Measurements from ENCODE around the gene TBC1D24.
"Not testable (repeated sequence)": the region's sequence is repeated elsewhere in the genome, so short reads cannot be mapped to it uniquely, and the experiment has no call there.

The TBC1D24 gene

DNA sequence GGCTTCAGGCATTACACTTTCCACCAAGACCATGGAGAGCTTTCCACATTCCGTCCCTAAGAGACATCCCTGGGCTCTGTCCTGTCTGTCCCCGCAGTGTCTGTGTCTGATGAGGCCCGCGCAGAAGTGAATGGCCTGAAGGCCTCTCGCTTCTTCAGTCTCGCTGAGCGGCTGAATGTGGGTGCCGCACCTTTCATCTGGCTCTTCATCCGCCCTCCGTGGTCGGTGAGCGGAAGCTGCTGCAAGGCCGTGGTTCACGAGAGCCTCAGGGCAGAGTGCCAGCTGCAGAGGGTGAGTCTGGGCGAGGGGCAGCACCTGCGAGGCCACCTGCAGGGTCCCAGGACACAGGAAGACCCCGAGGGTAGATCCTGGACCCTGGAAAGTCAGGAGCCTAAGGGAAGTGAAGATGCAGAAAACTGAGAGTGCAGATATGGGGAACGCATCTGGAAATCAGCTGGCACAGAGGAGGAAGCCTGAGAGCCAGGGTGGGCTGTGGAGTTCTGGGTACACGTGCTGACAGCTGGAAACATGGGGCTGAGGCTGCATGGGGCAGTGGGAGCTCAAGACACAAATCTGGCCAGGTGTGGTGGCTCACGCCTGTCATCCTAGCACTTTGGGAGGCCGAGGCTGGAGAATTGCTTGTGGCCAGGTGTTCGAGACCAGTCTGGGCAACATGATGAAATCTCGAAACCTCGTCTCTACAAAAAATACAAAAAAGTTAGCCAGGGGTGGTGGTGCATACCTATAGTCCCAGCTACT, 37.7 kb upstream of the TBC1D24 start:
- Mint-ChIP-seq H3K4me1 (peaks cover 43% of the 10 kb centered on the region), H3K9me3 (no peaks in the 10 kb centered on the region), H3K36me3 (peaks cover 66% of the 10 kb centered on the region), H3K27ac (peak overlapping the region; percentile 55), H3K27me3 (no peaks in the 10 kb centered on the region), H3K4me3 (no peak overlapping the region)
- CTCF ChIA-PET: no interaction called here
- no peak for DNase-seq

GRCh38 chr16:2438121-2438520, 36.8 kb upstream of the TBC1D24 start:
- no peak for DNase-seq
- CTCF ChIA-PET: interaction anchor here (3.1 kb wide), 1 partner anchor 9 kb away, joined by 10 read pairs; the partner anchor contains the start of gene CCNF
- H3K4me3 Mint-ChIP-seq: no peak overlapping the region
- no peak overlapping the region for H3K27ac Mint-ChIP-seq
- peaks cover 61% of the 10 kb centered on the region for H3K36me3 Mint-ChIP-seq
- peaks cover 34% of the 10 kb centered on the region for H3K4me1 Mint-ChIP-seq
- H3K27me3 Mint-ChIP-seq: no peaks in the 10 kb centered on the region
- no peaks in the 10 kb centered on the region for H3K9me3 Mint-ChIP-seq

- peak overlapping the region; percentile 79 for H3K27ac Mint-ChIP-seq
- CTCF ChIA-PET: interaction anchor here (3.1 kb wide), 1 partner anchor 10 kb away, joined by 10 read pairs; the partner anchor contains the start of gene CCNF
These were observed 35.3 kb upstream of the TBC1D24 start for GRCh38 chr16:2439598-2439997.

GRCh38 chr16:2441143-2441804, 33.7 kb upstream of the TBC1D24 start:
- Mint-ChIP-seq H3K4me1 (peaks cover 27% of the 10 kb centered on the region), H3K36me3 (peaks cover 57% of the 10 kb centered on the region), H3K27ac (peak overlapping the region; percentile 37)
- peak; percentile 33 for DNase-seq
- H3K4me3 Mint-ChIP-seq, H3K27me3 Mint-ChIP-seq, H3K9me3 Mint-ChIP-seq: not testable (repeated sequence)
- CTCF ChIA-PET: interaction anchor here (1.0 to 3.1 kb wide), 3 partner anchors 12 to 246 kb away, joined by 3 to 10 read pairs (median 4); partner anchors contain the start of gene CCNF

More at GRCh38 chr16:2439598-2439997, 35.3 kb upstream of the TBC1D24 start:
- Mint-ChIP-seq H3K36me3 (peaks cover 61% of the 10 kb centered on the region), H3K9me3 (no peaks in the 10 kb centered on the region), H3K4me1 (peaks cover 30% of the 10 kb centered on the region), H3K27me3 (no peaks in the 10 kb centered on the region), H3K4me3 (no peak overlapping the region)
- no peak for DNase-seq

DNA sequence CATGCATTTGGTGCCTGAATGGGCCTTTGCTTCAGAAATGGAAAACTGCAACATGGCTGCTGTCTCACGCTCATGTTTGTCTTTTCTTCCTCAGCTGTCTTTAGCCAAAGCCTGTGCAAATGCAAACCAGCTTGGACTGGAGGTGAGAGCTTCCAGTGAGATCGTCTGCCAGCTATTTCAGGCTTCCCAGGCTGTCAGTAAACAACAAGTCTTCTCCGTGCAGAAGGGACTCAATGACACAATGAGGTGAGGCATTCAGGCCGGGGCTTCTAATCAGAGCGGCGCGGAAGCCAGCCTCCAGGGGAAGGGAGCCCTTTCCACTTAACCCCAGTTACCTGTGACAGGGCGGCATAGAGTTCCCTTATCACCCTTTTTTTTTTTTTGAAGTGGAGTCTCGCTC, 31.4 kb upstream of the TBC1D24 start:
- CTCF ChIA-PET: interaction anchor here (1.3 to 2.0 kb wide), 3 partner anchors 13 to 57 kb away, joined by 3 to 4 read pairs (median 4); no protein-coding TSS in a partner anchor
- Mint-ChIP-seq H3K4me1 (peaks cover 20% of the 10 kb centered on the region), H3K27ac (no peak overlapping the region), H3K36me3 (peaks cover 50% of the 10 kb centered on the region), H3K4me3 (no peak overlapping the region), H3K27me3 (no peaks in the 10 kb centered on the region), H3K9me3 (no peaks in the 10 kb centered on the region)
- DNase-seq: no peak

DNA sequence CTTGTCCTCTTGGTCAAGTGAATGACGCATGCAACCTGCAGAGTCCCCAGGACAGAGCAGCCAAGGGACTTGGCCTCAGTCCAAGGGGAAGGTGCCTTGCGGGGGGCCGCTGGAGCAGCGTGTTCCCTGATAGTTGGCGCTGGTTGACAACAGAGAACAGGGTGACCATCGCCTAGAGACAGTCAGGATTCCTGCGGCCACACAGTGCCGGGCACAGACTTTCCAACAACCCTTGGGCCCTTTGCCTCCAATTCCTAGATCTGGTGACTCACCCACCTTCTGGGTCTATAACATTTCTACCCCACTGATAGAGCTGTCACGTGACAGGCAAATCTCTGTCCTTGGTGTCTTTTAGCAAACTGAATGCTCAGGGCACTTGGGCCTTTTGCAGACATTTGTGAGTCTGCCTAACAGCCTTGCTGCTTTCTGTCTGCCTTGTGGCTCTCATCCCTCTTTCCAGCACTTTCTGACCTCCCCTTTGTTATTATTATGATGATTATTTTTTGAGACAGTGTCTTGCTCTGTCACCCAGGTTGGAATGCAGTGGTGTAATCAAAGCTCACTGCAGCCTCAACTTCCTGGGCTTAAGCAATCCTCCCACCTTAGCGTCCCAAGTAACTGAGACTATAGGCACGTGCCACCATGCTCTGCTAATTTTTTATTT, 26.9 kb upstream of the TBC1D24 start:
- Mint-ChIP-seq H3K9me3 (no peaks in the 10 kb centered on the region), H3K27me3 (no peaks in the 10 kb centered on the region), H3K4me3 (no peak overlapping the region), H3K36me3 (peaks cover 60% of the 10 kb centered on the region), H3K4me1 (no peaks in the 10 kb centered on the region), H3K27ac (no peak overlapping the region)
- CTCF ChIA-PET: no interaction called here
- DNase-seq: no peak

- CTCF ChIA-PET: no interaction called here
- DNase-seq: no peak
- no peak overlapping the region for H3K4me3 Mint-ChIP-seq
- H3K27me3 Mint-ChIP-seq: no peaks in the 10 kb centered on the region
- H3K27ac Mint-ChIP-seq: no peak overlapping the region
- peaks cover 63% of the 10 kb centered on the region for H3K36me3 Mint-ChIP-seq
- H3K9me3 Mint-ChIP-seq: no peaks in the 10 kb centered on the region
- no peaks in the 10 kb centered on the region for H3K4me1 Mint-ChIP-seq
These were observed 25.8 kb upstream of the TBC1D24 start for GRCh38 chr16:2449118-2449517.

GRCh38 chr16:2450535-2450934, 24.4 kb upstream of the TBC1D24 start:
- no peaks in the 10 kb centered on the region for H3K4me1 Mint-ChIP-seq
- no peak for DNase-seq
- H3K4me3 Mint-ChIP-seq: no peak overlapping the region
- H3K27me3 Mint-ChIP-seq: no peaks in the 10 kb centered on the region
- CTCF ChIA-PET: interaction anchor here (0.6 to 1.0 kb wide), 3 partner anchors 9 to 389 kb away, joined by 3 to 4 read pairs (median 3); partner anchors contain the start of gene TEDC2
- H3K27ac Mint-ChIP-seq: no peak overlapping the region
- peaks cover 62% of the 10 kb centered on the region for H3K36me3 Mint-ChIP-seq
- H3K9me3 Mint-ChIP-seq: no peaks in the 10 kb centered on the region

- Mint-ChIP-seq H3K4me1 (no peaks in the 10 kb centered on the region), H3K4me3 (no peak overlapping the region), H3K36me3 (peaks cover 64% of the 10 kb centered on the region), H3K27me3 (no peaks in the 10 kb centered on the region), H3K9me3 (no peaks in the 10 kb centered on the region), H3K27ac (no peak overlapping the region)
- CTCF ChIA-PET: interaction anchor here (0.6 to 1.0 kb wide), 2 partner anchors 8 to 388 kb away, joined by 3 to 4 read pairs; partner anchors contain the start of gene TEDC2
- no peak for DNase-seq
These were observed 23.9 kb upstream of the TBC1D24 start for GRCh38 chr16:2450975-2451381.

DNA sequence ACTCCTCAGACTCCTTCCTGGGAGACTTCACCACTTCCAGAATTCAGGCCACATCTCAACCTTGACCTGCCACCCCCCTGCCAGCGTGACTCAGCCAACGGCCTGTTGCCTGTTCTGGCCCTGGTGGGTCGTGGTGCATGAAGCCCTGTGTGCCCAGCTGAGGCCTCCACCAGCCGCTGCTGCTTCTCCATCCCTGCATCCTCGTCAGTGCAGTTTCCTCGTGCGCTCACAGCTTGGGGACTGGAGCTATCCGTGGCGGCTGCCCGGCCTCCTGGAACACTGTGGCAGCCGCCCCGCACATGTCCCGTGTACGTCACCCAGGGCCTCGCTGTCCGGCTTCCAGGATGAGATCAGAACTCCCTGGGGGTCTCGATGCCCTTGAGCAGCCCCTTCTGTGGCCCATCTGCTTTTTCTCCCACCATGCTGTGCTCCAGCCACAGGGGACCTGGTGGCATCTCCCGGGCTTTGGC, 23.0 kb upstream of the TBC1D24 start:
- DNase-seq: no peak
- Mint-ChIP-seq H3K27ac (no peak overlapping the region), H3K4me1 (peaks cover 2% of the 10 kb centered on the region), H3K27me3 (no peaks in the 10 kb centered on the region), H3K36me3 (peaks cover 63% of the 10 kb centered on the region), H3K9me3 (no peaks in the 10 kb centered on the region), H3K4me3 (no peak overlapping the region)
- CTCF ChIA-PET: no interaction called here

DNA sequence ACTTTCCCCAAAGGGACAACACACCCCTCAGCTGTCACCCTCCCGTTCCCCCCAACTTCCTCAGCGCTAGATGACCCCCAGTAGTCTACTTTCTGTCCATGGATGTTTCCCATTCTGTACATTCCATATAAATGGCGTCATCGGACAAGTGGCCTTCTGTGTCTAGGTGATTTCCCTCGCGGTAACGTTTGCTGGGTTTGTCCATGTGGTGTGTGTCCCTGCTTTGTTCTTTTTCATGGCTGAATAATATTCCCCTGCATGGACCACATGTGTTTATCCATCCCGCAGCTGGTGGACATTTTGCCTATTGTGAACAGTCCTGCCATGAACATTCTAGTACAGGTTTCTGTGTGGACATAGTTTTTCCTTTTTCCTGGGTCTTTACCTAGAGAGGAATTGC, 22.3 kb upstream of the TBC1D24 start:
- H3K4me3 Mint-ChIP-seq: no peak overlapping the region
- H3K27ac Mint-ChIP-seq: no peak overlapping the region
- no peaks in the 10 kb centered on the region for H3K27me3 Mint-ChIP-seq
- peaks cover 69% of the 10 kb centered on the region for H3K36me3 Mint-ChIP-seq
- H3K4me1 Mint-ChIP-seq: peaks cover 3% of the 10 kb centered on the region
- CTCF ChIA-PET: no interaction called here
- no peaks in the 10 kb centered on the region for H3K9me3 Mint-ChIP-seq
- no peak for DNase-seq

GRCh38 chr16:2455081-2455845, 19.7 kb upstream of the TBC1D24 start:
- no peak overlapping the region for H3K27ac Mint-ChIP-seq
- peaks cover 16% of the 10 kb centered on the region for H3K4me1 Mint-ChIP-seq
- no peaks in the 10 kb centered on the region for H3K27me3 Mint-ChIP-seq
- H3K4me3 Mint-ChIP-seq: no peak overlapping the region
- no peaks in the 10 kb centered on the region for H3K9me3 Mint-ChIP-seq
- no peak for DNase-seq
- CTCF ChIA-PET: no interaction called here
- H3K36me3 Mint-ChIP-seq: peaks cover 57% of the 10 kb centered on the region

- Mint-ChIP-seq H3K27me3 (no peaks in the 10 kb centered on the region), H3K27ac (peak overlapping the region; percentile 75), H3K4me3 (no peak overlapping the region), H3K4me1 (peaks cover 18% of the 10 kb centered on the region), H3K9me3 (no peaks in the 10 kb centered on the region), H3K36me3 (peaks cover 50% of the 10 kb centered on the region)
- DNase-seq: no peak
- CTCF ChIA-PET: no interaction called here
These were observed 18.3 kb upstream of the TBC1D24 start for GRCh38 chr16:2456551-2457153.

Data from activated naive CD4-positive, alpha-beta T cell treated with anti-CD3 and anti-CD28 coated beads, Interleukin-2, amount 10 ng/mL, durations not matched to agents 7 days and 5 days (primary cell).